Natural killer cell (primary cell): ENCODE measurements around the gene CCNF. TPM values are rescaled to one million over a fixed set of nuclear protein-coding genes. Genes with fewer than 3 reads are reported as not detected.

Source experiments
- ATAC-seq, 3 donors: fragments of 150-1000 bp in 2 of 3; fragments of 200-7000 bp in 1 of 3; cut with Tn5 transposase; 1 replicate in 1 of 3; 2 replicates in 2 of 3; pipeline ENCODE4 v1.10.0; 2021; ENCODE audit warnings: mild to moderate bottlenecking in 2 of 3, moderate library complexity in 2 of 3
- DNase-seq, 2 donors: peaks; one replicate each; pipeline versions ENCODE4 v3.0.0 to v3.0.0-alpha.2; 2013 to 2021; ENCODE audit warnings: mixed read lengths in 1 of 2
- H3K27ac ChIP-seq: one replicate; pipeline ENCODE4 v1.5.1; 2013; ENCODE audit warnings: mild to moderate bottlenecking, low read length
- H3K27me3 ChIP-seq: one replicate; pipeline ENCODE4 v1.6.1; 2013; ENCODE audit warnings: low read length; ENCODE audit not compliant: control insufficient read depth, insufficient read depth
- H3K36me3 ChIP-seq: one replicate; pipeline ENCODE4 v1.6.1; 2013; ENCODE audit warnings: low read length; ENCODE audit not compliant: control insufficient read depth, insufficient read depth
- H3K4me1 ChIP-seq: one replicate; pipeline ENCODE4 v1.6.1; 2013; ENCODE audit warnings: low read length; ENCODE audit not compliant: control insufficient read depth, insufficient read depth
- H3K4me3 ChIP-seq: one replicate; pipeline ENCODE4 v1.5.1; 2013; ENCODE audit warnings: low read length
- H3K9me3 ChIP-seq: one replicate; pipeline ENCODE4 v1.6.1; 2013; ENCODE audit warnings: low read length; ENCODE audit not compliant: control insufficient read depth, insufficient read depth
- H3K27ac Mint-ChIP-seq, 2 donors: one replicate each; pipeline ENCODE4 v1.8.0; 2022; ENCODE audit warnings: mild to moderate bottlenecking in 2 of 2, mixed read lengths in 2 of 2, moderate library complexity in 1 of 2
- H3K27me3 Mint-ChIP-seq, 2 donors: one replicate each; pipeline ENCODE4 v1.8.0; 2022; ENCODE audit warnings: low read depth in 2 of 2, mixed read lengths in 2 of 2
- H3K36me3 Mint-ChIP-seq: one replicate; pipeline ENCODE4 v1.8.0; 2022; ENCODE audit warnings: mixed read lengths
- H3K4me1 Mint-ChIP-seq, 2 donors: one replicate each; pipeline ENCODE4 v1.8.0; 2022; ENCODE audit warnings: mixed read lengths in 2 of 2
- H3K4me3 Mint-ChIP-seq: one replicate; pipeline ENCODE4 v1.8.0; 2022; ENCODE audit warnings: mild to moderate bottlenecking, moderate library complexity, mixed read lengths
- H3K9me3 Mint-ChIP-seq, 2 donors: one replicate each; pipeline ENCODE4 v1.8.0; 2022; ENCODE audit warnings: mixed read lengths in 2 of 2
- CTCF ChIP-seq: fragments of 200-600 bp; IDR thresholded peaks from one replicate; pipeline ENCODE4 v1.8.0; 2022; ENCODE audit warnings: antibody characterized with exemption
- WGBS: methylation state at CpG from one replicate; pipeline ENCODE4 v1.1.7; 2013; ENCODE audit warnings: missing lambda C conversion rate; ENCODE audit not compliant: insufficient coverage; 5-methylcytosine and 5-hydroxymethylcytosine counted together
- intact Hi-C: fragments of 100-400 bp; cut with micrococcal nuclease; formaldehyde crosslinking; loops from one replicate; pipeline ENCODE4 v1.14.2; 2022
- total RNA-seq, 4 donors: library from RNA; stranded (reverse); fragments of 120-200 nt in 1 of 4; gene quantifications; one replicate each; pipeline versions ENCODE4 v1.2.3 to v1.2.4, GENCODE V29; 2013 to 2022

The CCNF gene
- total RNA-seq, 3 donors from 2014 or later (not counting 1 experiment from before 2014, with no cell fraction given): 7.5 to 14.2 (median 8.4) TPM

GRCh38 chr16:2487903-2488531, 58.8 kb downstream of the CCNF start:
- Histone ChIP-seq H3K9me3 (no peaks in the 10 kb centered on the region), H3K27me3 (no peaks in the 10 kb centered on the region), H3K4me3 (no peak overlapping the region), H3K4me1 (peaks cover 37% of the 10 kb centered on the region), H3K36me3 (no peaks in the 10 kb centered on the region), H3K27ac (no peak overlapping the region)
- H3K27ac Mint-ChIP-seq: peak overlapping the region; percentile 80 to 100
- no peaks in the 10 kb centered on the region for H3K36me3 Mint-ChIP-seq
- TF ChIP-seq CTCF: no peak
- intact Hi-C loops: loop anchor here (10.0 kb wide), 1 partner anchor 483 kb away; the partner anchor contains the start of gene ZNF598
- H3K4me1 Mint-ChIP-seq: peaks cover 15 to 36% of the 10 kb centered on the region in 2 donors
- no peak for DNase-seq
- no peaks in the 10 kb centered on the region for H3K9me3 Mint-ChIP-seq
- peaks cover 0 to 3% of the 10 kb centered on the region in 2 donors for H3K27me3 Mint-ChIP-seq
- WGBS: 43% methylated on average over 13 of the region's 15 CpGs
- no peak overlapping the region for H3K4me3 Mint-ChIP-seq
- ATAC-seq: peak in 2 of 3 donors; percentile 10 to 39

- no peaks in the 10 kb centered on the region for H3K9me3 Mint-ChIP-seq
- H3K4me1 Mint-ChIP-seq: peaks cover 15 to 25% of the 10 kb centered on the region in 2 donors
- Histone ChIP-seq H3K27me3 (no peaks in the 10 kb centered on the region), H3K27ac (no peak overlapping the region), H3K4me3 (no peak overlapping the region), H3K36me3 (no peaks in the 10 kb centered on the region), H3K4me1 (peaks cover 37% of the 10 kb centered on the region), H3K9me3 (no peaks in the 10 kb centered on the region)
- peaks cover 0 to 3% of the 10 kb centered on the region in 2 donors for H3K27me3 Mint-ChIP-seq
- intact Hi-C loops: loop anchor here (10.0 kb wide), 1 partner anchor 485 kb away; the partner anchor contains the start of gene ZNF598
- no peak for ATAC-seq
- TF ChIP-seq CTCF: no peak
- no peak overlapping the region for H3K4me3 Mint-ChIP-seq
- WGBS: 96% methylated on average over 16 of the region's 16 CpGs
- DNase-seq: no peak
- no peak overlapping the region for H3K27ac Mint-ChIP-seq
- H3K36me3 Mint-ChIP-seq: no peaks in the 10 kb centered on the region
Measured at GRCh38 chr16:2489581-2489980, 60.3 kb downstream of the CCNF start.

GRCh38 chr16:2490190-2491105, 61.2 kb downstream of the CCNF start:
- Mint-ChIP-seq H3K4me3 (no peak overlapping the region), H3K9me3 (no peaks in the 10 kb centered on the region), H3K36me3 (no peaks in the 10 kb centered on the region), H3K27me3 (peaks cover 0 to 3% of the 10 kb centered on the region in 2 donors), H3K27ac (no peak overlapping the region), H3K4me1 (peaks cover 15 to 24% of the 10 kb centered on the region in 2 donors)
- Histone ChIP-seq H3K27me3 (no peaks in the 10 kb centered on the region), H3K4me1 (peaks cover 32% of the 10 kb centered on the region), H3K4me3 (no peak overlapping the region), H3K27ac (no peak overlapping the region), H3K36me3 (no peaks in the 10 kb centered on the region), H3K9me3 (no peaks in the 10 kb centered on the region)
- DNase-seq: no peak
- ATAC-seq: no peak
- no peak for TF ChIP-seq CTCF
- WGBS: 95% methylated on average over 23 of the region's 23 CpGs
- intact Hi-C loops: no loop called here
